KOPT-K1 (cell line): ENCODE data around the gene FAM236B.
"Not testable (repeated sequence)": the region's sequence is repeated elsewhere in the genome, so short reads cannot be mapped to it uniquely, and the experiment has no call there.

Experiments used
- H3K27ac ChIP-seq: fragments of 200-600 bp; sonication (generic); 2 replicates; pipeline ENCODE4 v1.5.1; 2016; ENCODE audit warnings: antibody characterized with exemption, mild to moderate bottlenecking, low read depth, low read length; ENCODE audit not compliant: poor library complexity, severe bottlenecking
- H3K36me3 ChIP-seq: fragments of 200-600 bp; sonication (generic); 2 replicates; pipeline ENCODE4 v1.5.1; 2017; ENCODE audit warnings: antibody characterized with exemption, mild to moderate bottlenecking, low read length, moderate library complexity; ENCODE audit not compliant: insufficient read depth
- H3K9me3 ChIP-seq: fragments of 200-600 bp; sonication (generic); 2 replicates; pipeline ENCODE4 v1.5.1; 2017; ENCODE audit warnings: antibody characterized with exemption, low read length, mild to moderate bottlenecking; ENCODE audit not compliant: insufficient read depth, poor library complexity, severe bottlenecking

The FAM236B gene

DNA sequence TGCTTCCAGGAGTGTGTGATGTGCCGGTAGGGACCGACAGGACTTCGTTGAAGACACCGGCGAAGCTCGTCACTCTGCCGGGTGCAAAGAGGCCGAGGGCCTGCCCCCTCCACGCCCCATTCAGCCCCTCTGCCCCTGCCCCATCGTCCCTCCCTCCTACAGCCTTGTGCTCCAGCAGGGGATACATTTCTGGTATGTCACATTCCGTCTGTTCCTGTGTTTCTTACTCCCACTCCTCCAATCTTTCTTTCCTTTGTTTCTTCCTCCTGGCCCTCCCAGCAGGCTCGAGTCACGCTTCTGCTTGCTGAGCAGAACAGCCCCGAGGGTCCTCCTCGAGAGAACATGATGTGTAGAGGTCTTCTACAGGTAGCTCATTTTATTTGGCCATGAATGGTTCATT, at the start of gene FAM236B:
Gene FAM236B, minus strand, starts transcription at position 101 of the 400 bp plus-strand sequence. Its CDS starts 100 bp downstream, at position 1.
- H3K36me3 ChIP-seq, H3K27ac ChIP-seq, H3K9me3 ChIP-seq: not testable (repeated sequence)

DNA sequence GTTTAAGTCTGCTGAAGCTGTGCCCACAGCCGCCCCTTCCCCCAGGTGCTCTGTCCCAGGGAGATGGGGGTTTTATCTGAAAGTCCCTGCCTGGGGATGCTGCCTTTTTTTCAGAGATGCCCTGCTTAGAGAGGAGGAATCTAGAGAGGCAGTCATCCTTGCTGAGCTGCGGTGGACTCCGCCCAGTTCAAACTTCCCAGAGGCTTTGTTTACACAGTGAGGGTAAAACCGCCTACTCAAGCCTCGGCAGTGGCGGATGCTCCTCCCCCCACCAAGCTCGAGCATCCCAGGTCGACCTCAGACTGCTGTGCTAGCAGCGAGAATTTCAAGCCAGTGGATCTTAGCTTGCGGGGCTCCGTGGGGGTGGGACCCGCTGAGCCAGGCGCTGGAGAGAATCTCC, 48.2 kb upstream of the FAM236B start:
- not testable (repeated sequence) for H3K9me3 ChIP-seq

DNA sequence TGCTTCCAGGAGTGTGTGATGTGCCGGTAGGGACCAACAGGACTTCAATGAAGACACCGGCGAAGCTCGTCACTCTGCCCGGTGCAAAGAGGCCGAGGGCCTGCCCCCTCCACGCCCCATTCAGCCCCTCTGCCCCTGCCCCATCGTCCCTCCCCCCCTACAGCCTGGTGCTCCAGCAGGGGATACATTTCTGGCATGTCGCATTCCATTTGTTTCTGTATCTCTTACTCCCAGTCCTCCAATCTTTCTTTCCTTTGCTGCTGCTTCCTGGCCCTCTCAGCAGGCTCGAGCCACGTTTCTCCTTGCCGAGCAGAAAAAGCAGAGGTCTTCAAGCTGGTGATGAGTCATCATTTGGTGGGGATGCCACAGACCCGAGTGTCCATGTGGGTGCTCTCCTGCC, 25.6 kb upstream of the FAM236B start, which contains the start of gene FAM236D:
Gene FAM236D, minus strand, starts transcription at position 101 of the 400 bp plus-strand sequence. Its CDS starts 100 bp downstream, at position 1.
- H3K9me3 ChIP-seq, H3K36me3 ChIP-seq, H3K27ac ChIP-seq: not testable (repeated sequence)

More for the DNA sequence above, 48.2 kb upstream of the FAM236B start:
- not testable (repeated sequence) for H3K36me3 ChIP-seq, H3K27ac ChIP-seq

DNA sequence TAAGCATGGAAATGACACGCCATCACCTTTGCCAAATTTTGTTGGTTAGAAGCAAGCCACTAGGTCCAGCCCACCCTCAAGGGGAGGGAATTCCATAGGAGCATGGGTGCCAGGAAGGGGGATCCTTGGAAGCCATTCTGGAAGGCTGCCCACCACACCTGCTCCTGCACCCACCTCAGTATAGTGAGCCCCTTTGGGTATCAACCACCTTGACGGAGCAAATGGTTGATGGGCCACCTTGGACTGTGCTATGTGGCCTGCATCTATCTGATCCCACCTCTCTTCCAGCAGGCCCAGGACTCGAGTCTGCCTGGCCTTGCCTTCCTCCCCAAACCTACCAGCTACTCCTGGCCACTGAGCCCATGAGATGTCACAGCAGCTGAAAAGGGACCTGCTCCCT, 7.9 kb upstream of the FAM236B start:
- H3K36me3 ChIP-seq, H3K9me3 ChIP-seq, H3K27ac ChIP-seq: not testable (repeated sequence)

DNA sequence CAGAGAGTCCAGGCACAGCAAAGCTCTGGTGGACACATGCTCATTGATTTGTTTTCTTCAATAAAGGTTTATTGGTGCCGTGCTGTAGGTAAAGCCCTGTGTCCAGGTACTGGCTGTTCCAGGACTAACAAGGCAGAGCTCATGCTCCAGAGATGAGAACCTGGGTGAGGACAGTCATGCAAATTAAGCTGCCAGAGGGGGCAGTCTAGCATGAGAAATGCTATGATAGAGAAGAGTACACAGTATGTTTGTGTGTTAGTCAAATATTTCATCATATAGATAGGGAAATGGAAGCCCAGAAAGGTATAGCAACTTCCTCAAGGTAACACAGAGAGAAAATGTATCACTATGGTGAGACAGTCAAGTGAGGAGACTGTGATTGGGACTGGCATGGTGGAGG, 5.7 kb upstream of the FAM236B start:
- H3K36me3 ChIP-seq, H3K27ac ChIP-seq, H3K9me3 ChIP-seq: not testable (repeated sequence)

DNA sequence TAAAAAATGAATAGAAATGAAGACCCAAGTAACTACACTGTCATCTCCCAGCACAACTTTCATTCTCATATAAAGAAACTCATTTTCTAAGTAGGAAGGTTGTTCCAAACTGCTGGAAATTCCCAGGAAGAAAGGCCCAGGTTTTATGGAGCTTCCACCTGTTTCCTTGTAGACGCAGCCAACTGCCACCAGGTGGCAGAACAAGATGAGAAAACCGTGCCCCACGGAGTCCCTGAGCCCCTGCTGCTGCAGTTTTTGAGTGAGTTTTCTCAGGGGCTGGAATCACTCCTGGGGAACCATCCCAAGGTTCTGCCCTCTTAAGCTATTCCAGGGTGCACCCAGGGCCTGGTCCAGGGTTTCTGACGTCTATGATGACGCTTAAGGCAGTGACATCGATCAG, 1.5 kb upstream of the FAM236B start:
- not testable (repeated sequence) for H3K9me3 ChIP-seq, H3K36me3 ChIP-seq, H3K27ac ChIP-seq

DNA sequence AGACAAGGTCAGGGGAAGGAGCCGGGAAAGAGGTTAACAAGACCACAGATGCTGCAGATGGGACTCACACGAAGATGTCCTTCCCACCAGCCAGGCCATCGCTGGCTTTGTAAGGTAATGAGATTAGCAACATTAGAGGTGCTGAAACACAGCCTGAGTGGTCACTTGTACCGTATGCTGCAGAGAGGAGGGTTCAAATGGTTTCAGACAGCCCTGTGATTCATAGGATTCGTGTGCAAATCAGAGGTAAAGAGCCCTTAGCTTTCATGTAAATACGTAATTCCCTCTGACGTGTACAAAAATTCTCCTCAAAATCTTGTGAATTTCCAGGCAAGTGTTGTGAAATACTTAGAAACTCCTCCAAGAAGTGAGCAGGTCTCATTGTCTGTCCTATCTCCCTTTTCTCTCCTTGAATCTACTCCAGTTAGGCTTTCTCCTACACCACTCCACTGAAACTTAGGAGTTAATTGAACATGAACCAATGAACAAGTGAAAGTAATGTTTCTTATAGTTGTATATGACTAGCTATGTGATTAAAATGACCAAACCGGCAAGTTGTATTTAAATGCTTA, 991 bp upstream of the FAM236B start:
- not testable (repeated sequence) for H3K9me3 ChIP-seq, H3K27ac ChIP-seq, H3K36me3 ChIP-seq

DNA sequence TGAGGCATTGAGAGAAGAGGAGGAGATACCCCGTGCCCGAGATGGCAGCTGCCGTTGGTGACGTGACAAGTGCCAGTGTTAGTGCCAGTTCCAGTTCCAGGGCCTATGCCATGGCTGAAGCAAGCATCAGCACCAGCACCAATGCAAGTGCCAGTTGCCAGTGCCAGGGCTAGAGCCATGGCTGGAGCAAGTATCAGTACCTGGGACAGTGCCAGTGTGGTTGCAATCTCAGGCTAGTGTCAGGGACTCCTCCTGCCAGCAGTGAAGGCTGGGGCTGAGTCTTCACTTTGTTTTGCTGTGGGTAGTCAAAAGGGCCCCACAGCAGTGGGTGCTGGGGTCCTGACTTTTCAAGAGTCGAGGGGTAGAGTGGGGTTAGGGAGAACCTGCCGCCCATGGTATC, 4.3 kb downstream of the FAM236B start:
- not testable (repeated sequence) for H3K27ac ChIP-seq, H3K9me3 ChIP-seq

DNA sequence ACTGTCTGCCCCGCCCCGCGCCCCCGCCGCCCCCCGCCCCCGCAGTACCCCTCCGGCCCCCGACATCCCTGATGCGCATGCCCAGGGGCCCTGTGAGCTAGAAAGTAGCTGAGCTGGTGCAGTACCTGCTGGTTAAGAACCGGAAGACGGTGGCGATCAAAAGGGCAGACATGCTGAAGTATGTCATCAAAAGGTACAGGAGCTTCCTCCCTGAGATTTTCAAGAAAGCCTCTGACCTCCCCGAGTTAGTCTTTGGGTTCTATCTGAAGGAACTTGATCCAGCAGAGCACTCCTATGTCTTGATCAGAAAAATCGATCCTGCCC, 5.0 kb downstream of the FAM236B start:
- H3K9me3 ChIP-seq, H3K27ac ChIP-seq, H3K36me3 ChIP-seq: not testable (repeated sequence)

More for the DNA sequence above, 4.3 kb downstream of the FAM236B start:
- H3K36me3 ChIP-seq, result not testable (repeated sequence)

DNA sequence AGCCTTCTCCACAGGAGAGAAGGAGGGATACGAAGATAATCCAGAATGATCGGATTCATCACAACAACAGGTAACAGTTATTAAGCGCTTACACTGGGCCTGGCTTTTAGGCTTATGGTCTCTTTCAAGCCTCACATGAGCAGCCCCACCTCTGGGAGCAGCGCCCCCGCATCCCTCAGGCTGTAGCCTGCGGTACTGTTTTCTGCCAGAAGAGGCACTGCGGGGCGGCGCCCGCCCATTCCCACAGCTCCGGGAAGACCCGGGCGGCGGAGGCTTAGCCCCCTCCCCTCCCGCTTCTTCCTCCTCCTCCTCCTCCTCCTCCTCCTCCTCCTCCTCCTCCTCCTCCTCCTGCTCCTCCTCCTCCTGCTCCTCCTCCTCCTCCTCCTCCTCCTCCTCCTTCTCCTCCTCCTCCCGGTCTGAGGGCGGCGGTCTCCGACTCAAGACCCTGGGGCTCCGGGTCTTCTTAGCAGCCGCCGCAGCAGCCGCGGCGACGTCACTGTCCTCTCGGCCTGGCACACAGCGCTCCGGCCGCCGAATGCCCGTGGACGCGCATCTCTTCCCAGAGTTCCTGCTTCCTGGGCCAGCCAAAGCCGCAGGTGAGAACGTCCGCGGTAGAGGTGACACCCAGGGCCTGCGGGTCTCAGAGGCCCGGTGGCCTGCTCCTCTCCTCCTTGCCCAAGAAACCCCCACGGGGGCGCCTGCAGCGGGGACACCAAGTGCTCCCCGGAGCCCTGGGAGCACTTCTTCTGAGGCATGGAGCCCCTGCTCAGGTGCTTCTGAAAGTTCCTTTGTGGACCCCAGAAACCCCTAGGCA, 5.6 kb downstream of the FAM236B start, which contains the start of gene DMRTC1B:
Gene DMRTC1B, plus strand, starts transcription at position 238 of the 814 bp plus-strand sequence. CDS start 68,246 bp downstream, outside the sequence.
- not testable (repeated sequence) for H3K27ac ChIP-seq, H3K9me3 ChIP-seq, H3K36me3 ChIP-seq

DNA sequence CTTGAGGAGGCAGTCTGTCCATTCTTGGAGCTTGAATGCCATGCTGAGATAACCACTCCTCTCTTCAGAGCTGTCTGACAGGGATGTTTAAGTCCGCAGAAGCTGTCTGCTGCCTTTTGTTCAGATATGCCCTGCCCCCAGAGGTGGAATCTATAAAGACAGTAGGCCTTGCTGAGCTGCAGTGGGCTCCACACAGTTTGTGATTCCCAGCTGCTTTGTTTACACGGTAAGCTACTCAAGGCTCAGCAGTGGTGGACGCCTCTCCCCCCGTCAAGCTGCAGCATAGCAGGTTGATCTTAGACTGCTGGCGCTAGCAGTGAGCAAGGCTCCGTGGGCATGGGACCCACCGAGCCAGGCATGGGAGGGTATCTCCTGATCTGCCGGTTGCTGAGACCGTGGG, 22.0 kb downstream of the FAM236B start:
- H3K9me3 ChIP-seq, H3K27ac ChIP-seq, H3K36me3 ChIP-seq: not testable (repeated sequence)

DNA sequence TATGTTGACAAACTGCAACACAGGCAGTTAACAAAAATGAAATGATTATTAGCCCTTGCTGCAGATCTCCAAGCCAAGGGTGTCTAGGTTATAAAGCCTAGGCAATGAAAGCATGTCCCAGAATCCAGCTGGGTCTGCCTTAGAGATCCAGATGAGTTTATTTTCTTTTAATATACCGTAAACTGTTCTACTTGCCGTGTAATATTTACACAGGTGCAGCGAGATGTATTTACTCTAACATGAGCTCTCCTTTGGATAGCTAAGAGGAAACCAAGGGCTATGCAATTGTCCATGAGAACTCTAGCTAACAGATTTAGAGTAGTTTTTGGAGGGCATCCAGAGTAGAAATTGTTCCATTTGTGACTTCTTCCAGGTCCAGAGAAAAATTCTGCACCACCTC, 33.9 kb downstream of the FAM236B start:
- not testable (repeated sequence) for H3K27ac ChIP-seq, H3K36me3 ChIP-seq, H3K9me3 ChIP-seq

DNA sequence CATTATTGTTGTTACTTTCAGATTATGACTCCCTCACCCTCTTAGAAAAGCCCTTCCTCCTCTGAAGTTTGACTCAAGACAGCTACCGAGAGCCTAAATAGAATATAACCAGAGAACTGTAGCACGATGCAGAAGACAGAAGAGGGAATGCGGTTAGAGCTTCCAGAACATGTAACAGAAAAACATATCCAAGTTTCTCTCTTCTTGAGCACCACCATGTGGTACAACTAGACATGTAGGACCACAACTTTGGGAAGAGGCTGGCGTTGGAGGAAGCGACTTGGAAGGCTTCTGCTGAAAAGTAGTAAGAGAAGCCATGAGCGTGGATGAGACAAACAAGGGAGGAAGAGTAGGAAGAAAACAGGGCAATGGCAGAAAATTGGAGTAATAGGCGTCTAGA, 36.9 kb downstream of the FAM236B start:
- not testable (repeated sequence) for H3K27ac ChIP-seq, H3K36me3 ChIP-seq, H3K9me3 ChIP-seq

DNA sequence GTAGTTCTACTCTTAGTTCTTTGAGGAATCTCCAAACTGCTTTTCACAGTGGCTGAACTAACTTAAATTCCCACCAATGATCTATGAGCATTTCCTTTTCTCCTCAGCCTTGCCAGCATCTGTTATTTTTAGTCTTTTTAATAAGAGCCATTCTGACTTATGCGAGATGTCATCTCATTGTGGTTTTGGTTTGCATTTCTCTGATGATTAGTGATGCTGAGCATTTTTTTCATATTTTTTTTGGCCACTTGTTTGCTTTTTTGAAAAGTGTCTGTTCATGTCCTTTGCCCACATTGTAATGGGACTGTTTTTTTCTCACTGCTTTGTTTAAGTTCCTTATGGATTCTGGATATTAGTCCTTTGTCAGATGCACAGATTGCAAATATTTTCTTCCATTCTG, 46.9 kb downstream of the FAM236B start:
- no peaks in the 10 kb centered on the region for H3K36me3 ChIP-seq
- no peaks in the 10 kb centered on the region for H3K9me3 ChIP-seq
- H3K27ac ChIP-seq, result no peak overlapping the region

DNA sequence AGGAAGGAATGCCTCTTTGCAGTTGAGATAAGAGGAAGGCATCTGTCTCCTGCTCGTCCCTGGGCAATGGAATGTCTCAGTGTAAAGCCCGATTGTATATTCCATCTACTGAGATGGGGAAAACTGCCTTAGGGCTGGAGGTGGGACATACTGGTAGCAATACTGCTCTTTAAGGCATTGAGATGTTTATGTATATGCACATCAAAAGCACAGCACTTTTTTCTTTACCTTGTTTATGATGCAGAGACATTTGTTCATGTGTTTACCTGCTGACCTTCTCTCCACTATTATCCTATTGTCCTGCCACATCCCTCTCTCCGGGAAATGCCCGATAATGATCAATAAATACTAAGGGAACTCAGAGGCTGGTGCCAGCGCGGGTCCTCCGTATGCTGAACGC, 48.8 kb downstream of the FAM236B start:
- not testable (repeated sequence) for H3K9me3 ChIP-seq, H3K27ac ChIP-seq, H3K36me3 ChIP-seq
